Measurements from ENCODE around the gene PLTP.

PLTP gene

DNA sequence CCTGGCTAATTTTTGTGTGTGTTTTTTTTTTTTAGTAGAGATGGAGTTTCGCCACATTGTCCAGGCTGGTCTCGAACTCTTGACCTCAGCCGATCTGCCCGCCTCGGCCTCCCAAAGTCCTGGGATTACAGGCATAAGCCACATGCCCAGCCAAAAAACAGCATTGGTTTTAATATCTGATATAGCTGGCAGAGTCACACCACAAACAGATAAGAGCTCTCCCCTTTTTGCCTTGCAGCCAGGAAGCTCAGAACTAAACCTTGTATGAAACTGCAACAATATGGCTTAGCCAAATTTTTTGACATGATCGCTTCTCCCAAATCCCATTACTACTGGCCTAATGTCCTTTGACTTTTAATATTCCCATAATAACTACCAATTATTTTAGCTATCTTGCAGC lies 59.6 kb downstream of the PLTP start:
- no peak for DNase-seq (ENCODE audit: low read depth)
- H3K4me3 ChIP-seq (ENCODE audit: low read depth, low read length), result no peak overlapping the region
- TF ChIP-seq, protein P1, sequence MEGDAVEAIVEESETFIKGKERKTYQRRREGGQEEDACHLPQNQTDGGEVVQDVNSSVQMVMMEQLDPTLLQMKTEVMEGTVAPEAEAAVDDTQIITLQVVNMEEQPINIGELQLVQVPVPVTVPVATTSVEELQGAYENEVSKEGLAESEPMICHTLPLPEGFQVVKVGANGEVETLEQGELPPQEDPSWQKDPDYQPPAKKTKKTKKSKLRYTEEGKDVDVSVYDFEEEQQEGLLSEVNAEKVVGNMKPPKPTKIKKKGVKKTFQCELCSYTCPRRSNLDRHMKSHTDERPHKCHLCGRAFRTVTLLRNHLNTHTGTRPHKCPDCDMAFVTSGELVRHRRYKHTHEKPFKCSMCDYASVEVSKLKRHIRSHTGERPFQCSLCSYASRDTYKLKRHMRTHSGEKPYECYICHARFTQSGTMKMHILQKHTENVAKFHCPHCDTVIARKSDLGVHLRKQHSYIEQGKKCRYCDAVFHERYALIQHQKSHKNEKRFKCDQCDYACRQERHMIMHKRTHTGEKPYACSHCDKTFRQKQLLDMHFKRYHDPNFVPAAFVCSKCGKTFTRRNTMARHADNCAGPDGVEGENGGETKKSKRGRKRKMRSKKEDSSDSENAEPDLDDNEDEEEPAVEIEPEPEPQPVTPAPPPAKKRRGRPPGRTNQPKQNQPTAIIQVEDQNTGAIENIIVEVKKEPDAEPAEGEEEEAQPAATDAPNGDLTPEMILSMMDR (IDR thresholded peaks at IDR 0.05; ENCODE audit: low read depth, low read length, missing control alignments), result no peak
- in situ Hi-C loops (cut with HindIII; ENCODE audit: low sequenced_read_pairs), result no loop called here

GRCh38 chr20:45851501-45851900 lies 60.5 kb downstream of the PLTP start:
- no peak for DNase-seq (ENCODE audit: low read depth)
- in situ Hi-C loops (cut with HindIII; ENCODE audit: low sequenced_read_pairs), result no loop called here
- TF ChIP-seq, protein P1 (IDR thresholded peaks at IDR 0.05; ENCODE audit: low read depth, low read length, missing control alignments), result no peak
- no peak overlapping the region for H3K4me3 ChIP-seq (ENCODE audit: low read depth, low read length)

DNA sequence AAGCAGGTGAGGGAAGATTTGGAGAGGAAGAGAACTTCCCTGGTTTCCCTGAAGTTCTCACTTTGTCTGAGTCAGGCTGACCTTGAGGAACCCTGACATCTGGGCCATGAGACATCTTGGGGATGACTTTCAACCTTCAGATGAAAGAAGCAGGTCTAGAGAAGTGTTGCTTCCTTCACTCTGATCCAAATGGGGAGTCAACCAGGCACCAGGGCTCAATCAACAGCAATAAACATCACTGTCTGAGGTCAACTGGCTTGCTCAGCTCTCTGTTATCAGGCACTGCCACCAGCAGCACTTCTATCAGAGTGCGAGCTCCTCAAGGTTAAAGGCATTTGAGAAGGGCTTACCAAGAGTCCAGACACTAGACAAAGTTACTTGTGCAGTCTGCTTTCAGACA lies 61.0 kb downstream of the PLTP start:
- no peak for DNase-seq (ENCODE audit: low read depth)
- TF ChIP-seq, protein P1 (IDR thresholded peaks at IDR 0.05; ENCODE audit: low read depth, low read length, missing control alignments), result no peak
- H3K4me3 ChIP-seq (ENCODE audit: low read depth, low read length), result no peak overlapping the region
- in situ Hi-C loops (cut with HindIII; ENCODE audit: low sequenced_read_pairs), result no loop called here

DNA sequence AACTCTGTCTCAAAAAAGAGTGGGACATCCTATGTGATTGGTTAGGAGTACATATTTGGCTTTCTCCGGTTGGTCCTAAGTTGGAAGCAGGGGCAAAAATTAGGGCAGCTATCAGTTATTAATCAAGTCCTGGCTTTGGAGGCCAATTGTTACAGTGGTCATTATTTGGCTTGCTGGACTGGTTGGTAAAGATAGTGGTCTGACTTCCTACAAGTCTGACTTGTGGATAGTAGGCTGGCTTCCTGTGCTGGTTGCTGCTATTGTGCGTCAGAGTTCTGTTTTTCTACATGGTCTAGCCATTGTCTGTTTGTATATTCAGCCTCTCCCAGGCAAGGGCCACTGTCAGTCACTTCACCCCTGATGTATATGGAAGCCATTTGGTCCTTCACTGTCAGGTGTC lies 61.7 kb downstream of the PLTP start:
- in situ Hi-C loops (cut with HindIII; ENCODE audit: low sequenced_read_pairs), result no loop called here
- TF ChIP-seq, protein P1 (IDR thresholded peaks at IDR 0.05; ENCODE audit: low read depth, low read length, missing control alignments), result no peak
- no peak for DNase-seq (ENCODE audit: low read depth)
- no peak overlapping the region for H3K4me3 ChIP-seq (ENCODE audit: low read depth, low read length)

DNA sequence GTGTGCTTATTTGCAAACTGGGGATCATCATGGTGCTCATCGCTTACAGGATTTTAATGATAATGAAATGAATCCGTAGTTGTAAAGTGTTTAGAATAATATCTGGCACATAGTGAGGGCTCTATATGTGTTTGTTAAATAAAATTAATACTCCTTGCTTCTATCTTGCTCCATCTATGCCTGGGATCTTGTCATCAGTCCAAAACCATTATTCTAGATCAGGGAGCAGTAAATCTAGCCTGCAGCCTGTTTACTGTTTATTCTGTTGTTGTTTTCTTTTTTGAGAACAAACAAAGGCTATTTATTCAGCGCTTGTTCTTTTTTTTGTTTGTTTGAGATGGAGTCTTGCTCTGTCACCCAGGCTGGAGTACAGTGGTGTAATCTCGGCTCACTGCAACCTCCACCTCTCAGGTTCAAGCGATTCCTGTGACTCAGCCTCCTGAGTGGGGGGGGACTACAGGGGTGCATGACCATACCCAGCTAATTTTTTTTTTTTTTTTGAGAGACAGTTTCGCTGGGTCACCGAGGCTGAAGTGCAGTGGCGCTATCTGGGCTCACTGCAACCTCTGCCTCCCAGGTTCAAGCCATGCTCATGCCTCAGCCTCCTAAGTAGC lies 62.9 kb downstream of the PLTP start:
- DNase-seq (ENCODE audit: low read depth), result no peak
- in situ Hi-C loops (cut with HindIII; ENCODE audit: low sequenced_read_pairs), result no loop called here
- TF ChIP-seq, protein P1 (IDR thresholded peaks at IDR 0.05; ENCODE audit: low read depth, low read length, missing control alignments), result no peak
- no peak overlapping the region for H3K4me3 ChIP-seq (ENCODE audit: low read depth, low read length)
